EL (cell line): ENCODE data around the gene KCNA3.
A peak's percentile ranks its signal among the peaks of the same experiment; 100 is the strongest.

Experiments
- DNase-seq: peaks from one replicate; pipeline ENCODE4 v3.0.0-alpha.2; 2016

KCNA3 gene

GRCh38 chr1:110636149-110636935 lies 38.4 kb downstream of the KCNA3 start:
- DNase-seq: no peak

DNA sequence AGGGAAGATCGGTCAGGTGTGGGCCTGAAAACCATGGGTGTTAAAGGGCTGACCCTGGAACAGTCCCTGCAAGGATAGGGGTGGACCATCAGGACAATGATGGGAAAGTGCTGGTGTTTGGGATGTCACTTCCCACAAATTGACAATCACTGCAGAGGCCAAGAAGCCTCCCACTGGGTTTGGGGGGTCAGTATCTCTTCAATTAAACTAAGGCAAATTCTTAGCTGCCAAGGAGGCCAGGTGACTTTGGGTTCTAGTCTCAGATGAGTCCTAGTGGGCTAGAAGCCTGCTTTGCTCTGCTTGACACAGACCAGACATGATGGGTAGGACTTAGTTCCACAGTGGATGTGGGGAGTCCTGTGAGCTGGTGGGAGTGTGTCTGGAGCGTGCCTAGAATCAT lies 39.3 kb downstream of the KCNA3 start:
- DNase-seq: no peak

GRCh38 chr1:110634455-110635311 lies 40.1 kb downstream of the KCNA3 start:
- DNase-seq: peak; percentile 43

DNA sequence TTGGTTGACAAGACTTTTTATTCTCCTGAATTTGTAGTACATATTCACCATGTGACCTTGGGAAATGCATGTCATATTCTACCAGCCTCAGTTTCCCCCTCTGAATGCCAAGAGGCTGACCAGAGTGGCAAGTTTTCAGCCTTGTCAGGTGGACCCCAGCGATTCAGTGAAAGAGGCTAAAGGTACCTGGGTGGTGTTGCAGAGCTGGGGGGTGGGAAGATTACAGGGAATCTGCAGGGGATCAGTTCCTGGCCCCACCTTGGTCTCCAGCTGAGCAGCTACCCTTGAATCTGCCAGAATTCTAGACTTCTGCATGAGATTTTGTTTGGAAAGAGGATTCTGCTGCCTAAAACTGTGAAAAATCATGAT lies 40.7 kb downstream of the KCNA3 start:
- DNase-seq: no peak

- DNase-seq: no peak
Observed at GRCh38 chr1:110633646-110634030, 41.1 kb downstream of the KCNA3 start.

DNA sequence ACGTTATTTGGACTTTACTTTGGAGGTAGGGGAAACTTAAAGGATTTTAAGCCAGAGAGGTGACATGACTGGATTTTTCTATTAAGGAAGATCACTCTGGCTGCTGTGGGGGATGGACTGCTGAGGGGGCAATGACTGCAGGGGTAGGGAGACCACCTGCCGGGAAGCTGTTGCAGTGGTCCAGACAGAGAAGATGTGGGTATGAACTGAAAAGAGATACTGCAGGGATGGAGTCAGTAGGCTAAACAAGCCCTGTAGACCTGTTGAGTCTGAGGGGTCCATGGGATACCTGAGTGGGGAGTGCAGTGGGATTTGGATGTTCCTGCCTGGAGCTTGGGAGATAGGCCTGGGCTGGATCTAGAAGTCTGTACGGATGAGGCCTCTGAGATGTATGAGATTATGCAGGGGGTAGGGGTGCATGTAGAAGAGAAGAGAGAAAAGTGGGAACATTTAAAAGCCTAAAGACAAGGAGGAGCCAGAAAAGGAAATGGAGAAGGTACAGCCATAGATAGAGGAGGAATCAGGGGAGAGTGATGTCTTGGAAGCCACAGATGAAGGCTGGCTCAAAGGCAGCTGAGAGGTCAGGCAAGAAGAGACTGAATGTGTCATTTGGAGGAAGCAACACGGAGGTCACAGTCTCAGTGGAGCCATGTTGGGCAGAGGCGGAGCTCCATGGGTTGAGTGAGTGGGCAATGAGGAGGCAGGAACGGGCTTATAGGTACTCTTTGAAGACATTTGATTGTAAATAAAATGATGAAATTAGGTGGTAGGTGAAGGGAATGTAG lies 42.7 kb downstream of the KCNA3 start:
- no peak for DNase-seq

- peak; percentile 56 for DNase-seq
Observed at GRCh38 chr1:110630839-110631663, 43.7 kb downstream of the KCNA3 start.

DNA sequence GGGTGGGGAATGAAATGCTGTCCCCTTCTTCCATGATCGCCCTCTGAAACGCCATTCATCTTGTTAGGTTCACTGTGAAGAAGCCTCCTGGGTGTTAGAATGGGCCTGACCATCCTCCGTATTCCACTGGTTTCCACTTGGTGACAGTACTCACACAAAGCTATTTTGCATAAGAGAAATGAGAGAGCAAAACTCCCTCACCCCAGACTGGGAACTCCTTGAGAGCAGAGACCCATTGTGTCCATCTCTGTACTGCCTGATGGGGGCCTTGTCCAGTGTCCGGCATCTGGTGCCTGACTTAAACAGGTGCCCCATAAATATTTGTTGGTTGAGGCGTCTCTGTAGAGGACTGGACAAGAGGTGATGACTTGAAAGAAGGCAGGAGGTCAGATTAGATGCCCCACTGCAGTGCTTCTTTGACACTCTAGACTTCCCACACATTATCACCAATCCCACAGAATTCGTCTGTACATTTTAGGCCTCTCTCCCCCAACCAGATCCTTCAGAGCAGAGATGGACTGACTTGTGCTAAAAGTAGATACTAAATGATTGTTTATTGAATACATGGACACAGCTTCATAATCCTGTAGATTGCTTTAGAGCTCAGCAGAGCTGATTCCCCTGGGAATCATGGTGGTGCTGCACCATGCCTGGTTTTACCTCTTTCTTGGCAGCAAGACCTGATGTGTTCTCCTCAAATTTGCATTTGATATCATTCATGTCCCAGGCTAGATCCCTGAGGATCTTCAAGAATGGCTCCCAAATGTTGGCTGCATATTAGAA lies 46.2 kb downstream of the KCNA3 start:
- DNase-seq: no peak

DNA sequence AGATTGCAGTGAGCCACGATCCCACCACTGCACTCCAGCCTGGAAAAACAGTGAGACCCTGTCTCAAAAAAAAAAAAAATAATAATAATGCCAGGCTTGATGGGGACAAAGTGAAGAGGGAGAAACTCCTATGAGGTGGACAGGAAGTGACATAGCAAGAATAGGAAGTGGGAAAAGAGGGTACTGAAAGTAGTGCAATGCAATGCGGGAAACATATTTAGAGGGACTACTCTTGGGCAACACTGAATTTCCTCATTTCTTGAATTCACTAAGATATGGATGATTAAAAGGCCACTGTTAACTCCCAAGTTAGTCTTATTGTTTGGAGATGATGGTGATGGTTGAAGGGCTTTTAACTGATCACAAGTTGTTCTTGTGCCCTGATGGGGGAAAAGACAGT lies 47.0 kb downstream of the KCNA3 start:
- DNase-seq: no peak

DNA sequence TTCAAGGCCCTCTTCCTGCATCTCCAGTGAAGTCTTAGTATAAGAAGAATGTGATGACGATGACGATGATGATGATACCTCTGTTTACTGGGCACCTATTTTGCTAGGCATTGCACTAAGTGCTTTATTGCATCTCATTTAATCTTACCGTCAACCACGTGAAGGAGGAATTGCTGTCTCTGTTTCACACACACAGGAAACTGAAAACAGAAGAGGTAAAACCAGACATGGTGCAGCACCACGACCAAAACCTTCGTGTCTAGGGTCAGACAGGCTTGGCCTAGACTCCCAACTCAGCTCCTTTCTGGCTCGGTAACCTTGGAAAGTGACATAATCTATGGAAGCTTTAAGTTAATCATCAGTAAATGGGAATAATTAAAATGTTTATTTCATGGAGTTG lies 47.9 kb downstream of the KCNA3 start:
- DNase-seq: no peak
